ENCODE measurements around the gene QRICH1.
"Not testable (repeated sequence)": the region's sequence is repeated elsewhere in the genome, so short reads cannot be mapped to it uniquely, and the experiment has no call there.

The QRICH1 gene

GRCh38 chr3:49013113-49013737, 80.6 kb downstream of the QRICH1 start:
- Mint-ChIP-seq H3K9me3 (no peaks in the 10 kb centered on the region), H3K27ac (no peak overlapping the region), H3K4me1 (peaks cover 21% of the 10 kb centered on the region), H3K4me3 (no peak overlapping the region), H3K27me3 (no peaks in the 10 kb centered on the region), H3K36me3 (peaks cover 8% of the 10 kb centered on the region)
- ATAC-seq (ENCODE audit: low read depth) = no peak
- DNase-seq (ENCODE audit: low spot score in 2 of 2) = no peak

- Mint-ChIP-seq H3K4me1 (peaks cover 25% of the 10 kb centered on the region), H3K27ac (no peak overlapping the region), H3K27me3 (no peaks in the 10 kb centered on the region), H3K4me3 (no peak overlapping the region), H3K9me3 (no peaks in the 10 kb centered on the region), H3K36me3 (peaks cover 8% of the 10 kb centered on the region)
- DNase-seq (ENCODE audit: low spot score in 2 of 2) = no peak
- ATAC-seq (ENCODE audit: low read depth) = no peak
Observed at GRCh38 chr3:49012441-49013017, 81.3 kb downstream of the QRICH1 start.

- H3K27ac Mint-ChIP-seq = peak overlapping the region; percentile 19
- peaks cover 2% of the 10 kb centered on the region for H3K36me3 Mint-ChIP-seq
Observed at GRCh38 chr3:49009396-49009795, 84.5 kb downstream of the QRICH1 start.

GRCh38 chr3:49008627-49009026, 85.2 kb downstream of the QRICH1 start:
- not testable (repeated sequence) for H3K27me3 Mint-ChIP-seq; H3K9me3 Mint-ChIP-seq; DNase-seq (ENCODE audit: low spot score in 2 of 2); H3K36me3 Mint-ChIP-seq; ATAC-seq (ENCODE audit: low read depth)
- peak overlapping the region; percentile 100 for H3K4me3 Mint-ChIP-seq
- peaks cover 20% of the 10 kb centered on the region for H3K4me1 Mint-ChIP-seq
- peak overlapping the region; percentile 19 for H3K27ac Mint-ChIP-seq

More at GRCh38 chr3:49009396-49009795, 84.5 kb downstream of the QRICH1 start:
- Mint-ChIP-seq H3K4me3 (peak overlapping the region; percentile 9), H3K4me1 (peaks cover 24% of the 10 kb centered on the region), H3K27me3 (no peaks in the 10 kb centered on the region), H3K9me3 (no peaks in the 10 kb centered on the region)
- no peak for DNase-seq (ENCODE audit: low spot score in 2 of 2)
- no peak for ATAC-seq (ENCODE audit: low read depth)

DNA sequence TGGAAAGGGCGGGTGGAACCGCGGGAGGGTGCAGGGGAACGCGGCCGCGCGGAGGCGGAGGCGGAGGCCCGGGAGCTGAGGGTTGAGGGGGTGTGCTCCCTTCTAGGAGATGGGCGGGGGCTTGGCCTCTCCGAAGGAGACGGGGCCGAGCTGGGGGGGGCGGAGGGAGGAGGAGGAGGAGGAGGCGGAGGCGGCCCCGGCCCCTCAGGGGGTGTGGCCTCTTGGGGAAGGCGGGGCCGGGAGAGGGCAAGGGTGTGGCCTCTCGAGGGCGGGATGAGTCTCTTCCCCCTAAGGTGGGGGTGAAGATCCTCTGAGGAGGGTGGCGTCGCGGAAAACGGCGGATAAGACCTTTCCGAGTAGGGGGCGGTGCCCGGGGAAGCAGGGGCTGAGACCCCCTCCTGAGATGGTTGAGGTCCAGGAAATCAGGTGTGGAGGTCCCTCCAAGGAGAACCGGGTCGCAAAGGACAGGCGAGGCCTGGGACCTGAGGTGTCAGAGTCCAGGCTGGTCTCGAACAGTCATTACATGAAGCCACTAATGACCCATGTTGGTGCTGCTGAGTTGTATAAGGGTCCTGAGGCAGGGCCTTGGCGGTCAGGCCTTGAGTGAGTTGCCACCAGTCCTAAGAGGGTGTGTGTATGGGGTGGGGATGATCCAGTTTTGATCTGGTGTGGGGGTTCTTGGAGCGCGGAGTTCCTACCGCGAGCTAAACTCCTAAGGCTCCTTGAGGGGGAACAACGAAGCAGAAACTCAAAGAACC, 85.9 kb downstream of the QRICH1 start:
- peak; percentile 52 for ATAC-seq (ENCODE audit: low read depth)
- Mint-ChIP-seq H3K4me3 (peak overlapping the region; percentile 100), H3K27ac (peak overlapping the region; percentile 99), H3K9me3 (no peaks in the 10 kb centered on the region), H3K27me3 (no peaks in the 10 kb centered on the region), H3K4me1 (peaks cover 20% of the 10 kb centered on the region), H3K36me3 (no peaks in the 10 kb centered on the region)
- DNase-seq (ENCODE audit: low spot score in 2 of 2) = peak; percentile 82

DNA sequence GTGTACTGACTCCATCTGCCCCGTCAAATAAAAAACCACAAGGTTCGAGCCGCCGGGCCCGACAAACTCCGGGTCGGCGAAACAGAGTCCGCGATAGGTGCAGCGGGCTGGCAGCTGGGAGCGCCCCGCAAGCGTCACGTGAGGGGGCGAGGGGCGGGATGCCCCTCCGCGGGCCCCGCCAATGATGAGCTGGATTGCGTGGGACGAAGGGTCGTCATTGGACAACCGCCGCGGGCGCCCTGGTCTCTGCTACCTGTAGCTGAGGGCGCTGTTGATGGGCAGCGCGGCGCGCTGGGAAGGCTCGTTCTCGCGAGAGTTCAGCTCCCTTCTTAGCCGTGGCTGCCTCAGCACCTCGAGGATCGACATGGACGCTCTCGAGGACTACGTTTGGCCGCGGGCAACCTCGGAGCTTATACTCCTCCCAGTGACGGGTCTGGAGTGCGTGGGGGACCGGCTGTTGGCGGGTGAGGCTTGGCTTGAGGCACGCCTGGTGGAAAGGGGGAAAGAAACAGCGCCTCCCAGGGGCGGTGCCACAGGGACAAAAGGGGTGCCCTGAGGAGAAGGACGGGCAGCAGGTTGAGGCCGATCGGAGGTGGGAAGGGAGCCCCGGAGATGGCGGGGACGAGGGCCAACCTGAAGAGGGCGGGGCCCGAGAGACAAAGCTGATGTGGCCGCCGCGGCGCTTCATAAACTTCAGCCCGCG, 86.7 kb downstream of the QRICH1 start, which contains the start of gene WDR6:
Gene WDR6, plus strand, starts transcription at position 324 of the 703 bp plus-strand sequence. Its CDS starts 41 bp downstream, at position 365.
- Mint-ChIP-seq H3K4me3 (peak within 1 kb of the TSS; percentile 100), H3K27ac (peak within 1 kb of the TSS; percentile 99), H3K9me3 (no peaks in the 10 kb centered on the region), H3K4me1 (peaks cover 20% of the 10 kb centered on the region), H3K36me3 (no peaks in the 10 kb centered on the region), H3K27me3 (no peaks in the 10 kb centered on the region)
- ATAC-seq (ENCODE audit: low read depth) (peak; percentile 88), DNase-seq (ENCODE audit: low spot score in 2 of 2) (peak; percentile 90 to 96)

DNA sequence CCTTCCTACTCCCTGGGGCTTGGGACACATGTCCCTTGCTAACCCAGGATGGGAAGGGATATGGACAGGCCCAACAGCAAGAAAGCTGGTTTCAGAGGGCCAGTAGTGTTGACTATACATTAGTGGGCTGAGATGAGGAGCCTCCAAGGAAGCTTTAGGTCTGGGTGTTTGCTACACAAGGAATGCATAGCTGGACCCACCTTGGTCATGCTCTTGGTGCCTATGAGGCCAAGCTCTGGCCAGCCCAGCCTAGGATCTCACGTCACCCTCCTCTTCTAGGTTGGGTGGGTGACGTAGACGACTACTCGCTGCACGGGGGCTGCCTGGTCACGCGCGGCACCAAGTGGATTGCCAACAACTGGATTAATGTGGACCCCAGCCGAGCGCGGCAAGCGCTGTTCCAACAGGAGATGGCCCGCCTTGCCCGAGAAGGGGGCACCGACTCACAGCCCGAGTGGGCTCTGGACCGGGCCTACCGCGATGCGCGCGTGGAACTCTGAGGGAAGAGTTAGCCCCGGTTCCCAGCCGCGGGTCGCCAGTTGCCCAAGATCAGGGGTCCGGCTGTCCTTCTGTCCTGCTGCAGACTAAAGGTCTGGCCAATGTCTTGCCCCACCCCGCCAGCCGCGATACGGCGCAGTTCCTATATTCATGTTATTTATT, 87.3 kb downstream of the QRICH1 start:
- peak overlapping the region; percentile 99 for H3K27ac Mint-ChIP-seq
- no peaks in the 10 kb centered on the region for H3K27me3 Mint-ChIP-seq
- no peak for DNase-seq (ENCODE audit: low spot score in 2 of 2)
- no peak for ATAC-seq (ENCODE audit: low read depth)
- H3K4me1 Mint-ChIP-seq = peaks cover 20% of the 10 kb centered on the region
- peak overlapping the region; percentile 100 for H3K4me3 Mint-ChIP-seq
- no peaks in the 10 kb centered on the region for H3K9me3 Mint-ChIP-seq
- no peaks in the 10 kb centered on the region for H3K36me3 Mint-ChIP-seq

- Mint-ChIP-seq H3K27me3 (no peaks in the 10 kb centered on the region), H3K27ac (peak overlapping the region; percentile 99), H3K36me3 (no peaks in the 10 kb centered on the region), H3K4me1 (peaks cover 19% of the 10 kb centered on the region), H3K4me3 (peak overlapping the region; percentile 100), H3K9me3 (no peaks in the 10 kb centered on the region)
- DNase-seq (ENCODE audit: low spot score in 2 of 2) (no peak), ATAC-seq (ENCODE audit: low read depth) (no peak)
Observed at GRCh38 chr3:49005998-49006397, 87.9 kb downstream of the QRICH1 start.

DNA sequence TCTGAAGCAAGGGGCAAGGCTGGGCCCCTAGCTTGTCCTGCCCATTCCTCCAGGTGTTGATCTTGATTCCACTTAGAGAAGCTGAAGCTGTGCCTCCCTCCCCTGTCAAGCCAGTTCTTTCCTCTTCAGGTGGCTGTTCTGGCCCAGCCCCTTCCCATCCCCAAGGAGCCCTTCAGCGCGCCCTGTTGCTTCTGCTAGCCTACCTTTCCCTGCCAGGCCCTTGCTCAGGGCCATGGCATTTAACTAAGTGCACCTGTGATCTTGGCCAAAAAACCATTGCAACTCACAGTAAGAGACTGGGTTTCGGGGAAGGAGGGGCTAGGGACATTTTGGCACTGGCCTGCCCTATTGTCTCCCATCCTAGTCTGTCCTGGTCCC, 88.6 kb downstream of the QRICH1 start:
- DNase-seq (ENCODE audit: low spot score in 2 of 2) = no peak
- no peaks in the 10 kb centered on the region for H3K36me3 Mint-ChIP-seq
- H3K4me1 Mint-ChIP-seq = peaks cover 19% of the 10 kb centered on the region
- no peak overlapping the region for H3K4me3 Mint-ChIP-seq
- ATAC-seq (ENCODE audit: low read depth) = no peak
- no peak overlapping the region for H3K27ac Mint-ChIP-seq
- no peaks in the 10 kb centered on the region for H3K9me3 Mint-ChIP-seq
- H3K27me3 Mint-ChIP-seq = no peaks in the 10 kb centered on the region

- no peaks in the 10 kb centered on the region for H3K9me3 Mint-ChIP-seq
- no peaks in the 10 kb centered on the region for H3K36me3 Mint-ChIP-seq
- DNase-seq (ENCODE audit: low spot score in 2 of 2) (no peak), ATAC-seq (ENCODE audit: low read depth) (no peak)
- peaks cover 19% of the 10 kb centered on the region for H3K4me1 Mint-ChIP-seq
- no peak overlapping the region for H3K4me3 Mint-ChIP-seq
- H3K27ac Mint-ChIP-seq = no peak overlapping the region
- H3K27me3 Mint-ChIP-seq = no peaks in the 10 kb centered on the region
Observed at GRCh38 chr3:49004352-49005302, 89.2 kb downstream of the QRICH1 start.

- no peaks in the 10 kb centered on the region for H3K36me3 Mint-ChIP-seq
- peaks cover 2% of the 10 kb centered on the region for H3K4me1 Mint-ChIP-seq
- H3K27me3 Mint-ChIP-seq = no peaks in the 10 kb centered on the region
- no peak overlapping the region for H3K27ac Mint-ChIP-seq
- no peak overlapping the region for H3K4me3 Mint-ChIP-seq
- no peaks in the 10 kb centered on the region for H3K9me3 Mint-ChIP-seq
- ATAC-seq (ENCODE audit: low read depth) (no peak), DNase-seq (ENCODE audit: low spot score in 2 of 2) (no peak)
Observed at GRCh38 chr3:49001155-49001554, 92.7 kb downstream of the QRICH1 start.

DNA sequence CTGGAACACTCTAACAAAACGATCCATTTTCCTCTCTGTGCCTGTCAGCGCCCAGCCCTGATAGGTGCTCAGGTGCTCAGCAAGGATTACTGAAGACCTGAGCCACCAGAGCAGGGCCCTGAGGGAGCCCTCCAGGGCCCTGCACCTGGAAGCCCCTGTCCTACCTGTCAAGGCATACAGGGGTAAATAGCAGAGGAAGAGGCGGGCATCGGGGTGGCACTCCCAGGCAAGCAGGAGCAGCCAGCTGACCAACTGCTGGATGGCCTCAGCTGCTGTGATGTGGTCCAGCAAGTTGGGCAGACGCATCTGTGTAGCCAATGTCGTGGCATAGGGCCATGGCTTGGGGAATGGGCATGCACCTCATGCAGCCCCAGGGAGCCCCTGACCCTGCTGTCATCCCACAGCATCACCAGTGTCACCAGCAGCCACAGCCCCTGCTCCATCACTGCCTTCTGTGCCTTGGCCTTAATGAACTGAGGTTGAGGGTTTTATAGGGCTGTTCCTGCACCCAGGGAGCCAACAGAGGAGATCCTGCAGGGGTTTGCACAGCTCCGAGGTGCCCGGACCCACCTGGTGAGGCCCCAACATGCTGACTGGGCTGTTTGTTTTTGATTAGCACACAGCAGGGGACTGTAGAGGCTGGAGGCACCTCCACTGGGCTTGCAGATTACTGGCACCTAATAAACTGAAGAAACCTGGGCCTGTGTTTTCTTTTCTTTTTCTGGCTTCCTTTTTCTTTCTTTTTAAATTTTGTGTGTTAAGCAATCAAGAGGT, 94.6 kb downstream of the QRICH1 start:
- Mint-ChIP-seq H3K36me3 (peaks cover 6% of the 10 kb centered on the region), H3K27ac (peak overlapping the region; percentile 15), H3K4me1 (peaks cover 5% of the 10 kb centered on the region), H3K27me3 (no peaks in the 10 kb centered on the region), H3K4me3 (no peak overlapping the region), H3K9me3 (no peaks in the 10 kb centered on the region)
- ATAC-seq (ENCODE audit: low read depth) (no peak), DNase-seq (ENCODE audit: low spot score in 2 of 2) (no peak)
